Femur (tissue), 1 donor: ENCODE measurements around the gene RTF2.
"Not testable (repeated sequence)": the region's sequence is repeated elsewhere in the genome, so short reads cannot be mapped to it uniquely, and the experiment has no call there.

Source experiments
- DNase-seq: peaks from one replicate; pipeline ENCODE4 v3.0.0-alpha.2; 2017

RTF2 gene

DNA sequence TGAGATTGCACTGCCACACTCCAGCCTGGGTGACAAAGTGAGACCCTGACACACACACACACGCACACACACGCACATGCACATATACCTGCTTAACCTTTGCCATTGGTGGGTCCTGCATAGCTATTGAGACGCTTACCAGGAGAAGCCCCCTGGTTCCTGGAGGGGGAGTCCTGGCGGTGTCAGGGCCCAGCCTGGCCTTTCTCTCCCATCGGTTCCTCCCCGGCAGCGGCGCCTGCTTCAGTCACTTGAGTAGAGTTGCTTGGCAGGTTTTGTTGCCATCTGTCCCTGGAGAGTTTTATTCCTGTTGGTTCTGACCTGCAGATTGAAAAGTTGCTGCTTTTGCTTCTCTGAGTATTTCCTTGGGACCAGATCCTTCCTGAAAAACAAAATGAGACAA is 35.5 kb downstream of the RTF2 start:
- DNase-seq, result no peak

DNA sequence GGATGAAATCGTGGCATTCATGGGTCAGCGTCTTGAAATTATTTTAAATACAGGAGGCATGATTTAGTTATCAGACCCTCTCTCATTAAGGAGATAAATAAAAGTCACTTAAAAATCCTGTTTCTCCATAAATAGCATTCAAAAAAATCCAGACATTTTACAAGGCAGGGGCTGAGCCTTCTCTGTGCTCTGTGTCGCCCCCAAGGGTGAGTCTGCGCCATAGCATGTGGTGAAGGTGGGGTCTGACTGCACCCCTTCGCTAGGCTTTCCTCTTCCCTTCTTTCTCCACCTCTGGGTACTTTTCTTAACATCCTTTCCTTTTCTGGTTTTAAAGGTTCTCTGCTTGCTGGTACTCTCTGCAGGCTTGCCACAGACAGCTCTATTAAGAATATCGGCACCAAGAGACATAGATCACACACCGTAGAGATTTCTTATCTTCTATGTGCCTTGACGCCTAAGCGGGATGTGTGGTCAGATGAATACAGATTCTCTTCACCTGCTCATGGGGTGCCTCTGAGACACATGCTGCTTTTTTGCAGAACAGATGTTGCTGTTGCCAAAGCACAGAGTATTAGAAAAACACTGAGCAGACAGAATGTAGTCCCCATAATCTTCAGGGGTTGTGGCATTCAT is 36.1 kb downstream of the RTF2 start:
- DNase-seq, result no peak

DNA sequence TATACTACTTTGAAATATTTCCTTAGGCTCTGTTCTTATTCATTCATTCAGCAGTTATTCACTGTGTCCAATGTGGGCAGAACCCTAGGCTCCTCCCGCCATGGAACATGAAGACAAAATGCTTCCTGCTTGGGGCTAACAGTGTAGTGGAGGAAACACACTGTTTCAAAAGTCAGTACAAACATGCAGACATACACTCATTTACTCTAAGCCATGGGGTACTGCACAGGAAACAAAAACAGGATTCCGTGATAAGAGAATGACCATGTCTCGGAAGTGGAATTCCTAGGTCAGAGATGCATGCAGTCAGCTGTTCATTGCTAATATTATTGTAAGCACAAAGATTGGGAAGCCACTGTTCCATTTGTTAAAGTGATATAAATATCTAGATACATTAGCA is 37.7 kb downstream of the RTF2 start:
- no peak for DNase-seq

DNA sequence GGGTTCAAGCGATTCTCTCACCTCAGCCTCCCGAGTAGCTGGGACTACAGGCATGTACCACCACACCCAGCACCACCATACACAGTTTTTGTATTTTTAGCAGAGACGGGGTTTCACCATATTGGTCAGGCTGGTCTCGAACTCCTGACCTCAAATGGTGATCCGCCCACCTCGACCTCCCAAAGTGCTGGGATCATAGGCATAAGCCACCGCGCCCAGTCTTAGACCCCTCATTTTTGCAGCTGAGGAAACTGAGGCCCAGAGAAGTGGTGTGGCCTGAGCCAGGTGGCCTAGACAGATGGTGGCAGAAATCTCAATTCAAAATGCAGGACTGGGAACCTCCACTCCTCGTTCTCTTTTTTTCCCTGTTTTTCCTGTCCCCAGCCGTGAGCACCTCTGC is 43.5 kb downstream of the RTF2 start:
- DNase-seq, result no peak

DNA sequence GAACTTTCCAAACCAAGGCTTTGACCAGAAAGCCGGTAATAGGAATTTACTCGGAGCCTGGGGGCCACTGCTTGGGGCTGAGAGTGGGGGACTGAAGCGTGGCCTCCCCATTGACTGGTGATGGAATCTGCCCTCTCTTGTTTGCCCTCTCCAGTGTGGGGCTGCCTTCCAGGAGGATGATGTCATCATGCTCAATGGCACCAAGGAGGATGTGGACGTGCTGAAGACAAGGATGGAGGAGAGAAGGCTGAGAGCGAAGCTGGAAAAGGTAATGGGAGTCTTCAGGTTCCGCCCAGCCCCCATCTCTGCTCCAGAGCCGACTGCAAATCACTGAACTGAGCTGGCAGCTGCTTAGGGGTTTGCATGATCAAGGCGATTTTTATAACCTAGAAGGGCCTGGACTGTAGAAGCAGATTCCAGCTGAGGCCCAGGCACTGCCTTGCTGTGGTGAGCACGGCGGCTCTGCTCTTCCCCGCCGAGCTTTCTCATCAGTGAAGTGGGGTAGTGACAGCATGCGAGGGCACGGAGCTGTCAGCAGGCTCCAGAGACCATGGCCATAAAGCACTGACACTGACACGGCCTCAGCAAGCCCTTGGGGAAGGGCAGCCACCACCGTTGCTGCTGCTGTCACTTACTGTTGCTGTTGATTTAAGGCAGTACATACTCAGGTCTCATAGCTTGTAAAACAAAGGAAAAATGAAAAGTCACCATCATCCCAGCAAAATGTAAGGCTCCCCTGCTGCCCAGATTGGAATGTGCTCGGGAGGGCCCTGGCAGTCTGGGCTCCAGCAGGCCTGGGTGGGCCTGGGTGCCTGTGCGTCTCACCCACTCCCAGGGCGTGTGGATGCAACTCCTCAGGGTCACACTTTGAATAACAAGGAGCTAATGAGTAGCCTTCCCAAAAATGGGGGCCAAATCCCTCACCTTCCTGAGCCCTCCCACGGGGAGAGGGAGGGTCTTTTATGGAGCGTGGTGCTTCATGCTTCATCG is 45.0 kb downstream of the RTF2 start:
- DNase-seq, result no peak

DNA sequence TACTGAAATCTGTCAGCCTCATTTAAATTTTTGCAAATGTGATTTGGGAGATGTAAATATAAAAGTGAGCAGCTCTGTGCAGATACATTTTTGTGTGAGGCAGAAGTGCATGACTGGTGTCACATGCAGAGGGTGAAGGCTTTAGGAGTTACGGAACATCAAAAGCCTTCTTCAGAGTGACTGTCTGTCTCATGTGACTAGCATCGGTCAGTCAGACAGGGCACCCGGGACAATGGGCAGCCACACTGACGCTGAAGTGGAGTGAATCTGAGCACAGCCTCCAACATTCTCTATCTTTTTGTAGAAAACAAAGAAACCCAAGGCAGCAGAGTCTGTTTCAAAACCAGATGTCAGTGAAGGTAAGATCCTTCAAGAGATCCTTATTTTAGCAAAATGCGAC is 48.2 kb downstream of the RTF2 start:
- DNase-seq, result no peak

DNA sequence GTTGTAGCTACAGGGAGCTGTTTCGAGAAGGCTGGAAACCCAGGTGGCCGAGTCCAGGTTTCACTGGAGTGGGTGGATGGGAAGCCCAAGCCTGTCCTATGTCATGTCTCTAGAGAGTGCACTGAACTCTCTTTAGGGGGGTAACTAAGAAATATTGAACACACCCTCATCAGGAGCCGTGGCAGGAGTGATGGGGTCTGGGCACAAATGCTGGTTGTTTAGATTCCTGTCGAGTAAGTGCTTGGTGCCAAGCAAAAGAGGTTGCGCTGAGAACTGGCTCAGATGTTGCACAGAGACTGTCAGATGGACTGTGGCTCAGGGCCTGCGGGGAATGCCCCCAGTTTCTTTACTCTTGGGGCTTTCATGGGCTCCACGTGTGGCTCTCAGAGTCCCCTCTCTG is 48.8 kb downstream of the RTF2 start:
- DNase-seq, result no peak

DNA sequence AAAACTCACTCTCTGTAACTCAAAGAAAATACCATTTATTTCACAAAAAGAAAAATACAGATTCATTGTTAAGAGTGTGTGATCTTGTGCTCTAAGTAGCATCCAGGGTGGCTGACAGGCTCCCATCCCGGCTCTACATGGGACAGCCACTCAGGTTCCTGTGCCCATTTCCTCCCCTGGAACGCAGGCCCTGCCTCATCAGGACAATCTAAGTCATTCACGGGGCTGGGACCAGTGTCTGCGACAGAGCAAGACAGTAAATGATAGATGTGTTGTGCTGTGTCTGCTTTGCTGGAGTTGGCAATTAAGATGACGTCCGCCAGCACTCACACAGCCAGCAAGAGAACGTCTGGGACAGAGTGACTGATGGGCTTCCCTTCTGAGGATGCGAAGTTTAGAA is 49.2 kb downstream of the RTF2 start:
- no peak for DNase-seq

DNA sequence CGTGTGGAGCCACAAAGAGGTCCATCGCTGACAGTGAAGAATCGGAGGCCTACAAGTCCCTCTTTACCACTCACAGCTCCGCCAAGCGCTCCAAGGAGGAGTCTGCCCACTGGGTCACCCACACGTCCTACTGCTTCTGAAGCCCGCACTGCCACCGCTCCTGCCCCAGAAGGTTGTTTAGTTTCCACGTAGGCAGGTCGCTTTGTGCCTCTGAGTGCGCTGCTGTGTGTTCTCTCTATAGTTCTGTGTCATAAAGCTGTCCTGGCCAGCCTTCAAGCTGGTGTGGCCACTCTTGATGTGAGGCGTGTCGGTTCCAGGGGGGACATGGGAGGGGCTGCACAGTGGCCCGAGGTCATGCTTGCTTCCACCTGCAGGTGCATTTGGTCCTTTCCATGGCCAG is 49.7 kb downstream of the RTF2 start:
- DNase-seq, result no peak

DNA sequence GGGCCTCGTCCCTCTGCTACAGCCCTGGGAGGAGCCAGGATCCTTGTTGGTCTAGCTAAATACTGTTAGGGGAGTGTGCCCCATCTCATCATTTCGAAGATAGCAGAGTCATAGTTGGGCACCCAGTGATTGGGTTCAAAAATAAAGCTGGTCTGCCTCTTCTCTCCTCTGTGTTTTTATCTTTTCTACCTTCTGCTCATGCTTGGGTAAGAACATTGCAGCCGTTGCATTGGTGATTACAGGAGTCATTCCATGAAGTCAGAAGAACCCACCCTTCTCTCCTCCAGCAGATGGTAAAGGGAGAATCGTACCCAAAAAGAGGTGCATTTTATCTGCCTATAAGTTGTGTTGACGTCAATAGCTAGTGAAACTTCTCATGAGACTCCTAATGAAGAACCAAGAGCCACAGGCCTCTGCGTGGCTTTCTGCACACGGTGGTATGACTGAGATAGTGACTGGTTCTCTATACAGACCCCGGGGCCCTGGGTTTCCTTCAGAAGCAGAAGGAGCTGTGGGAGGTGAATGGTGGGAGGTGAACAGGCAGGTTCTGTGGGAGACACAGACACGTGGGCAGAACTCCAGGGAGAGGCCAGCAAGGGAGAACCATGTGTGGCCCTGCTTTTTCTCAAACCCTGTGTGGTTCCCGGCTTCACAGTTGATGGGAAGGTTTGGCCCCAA is 50.4 kb downstream of the RTF2 start:
- DNase-seq, result no peak

DNA sequence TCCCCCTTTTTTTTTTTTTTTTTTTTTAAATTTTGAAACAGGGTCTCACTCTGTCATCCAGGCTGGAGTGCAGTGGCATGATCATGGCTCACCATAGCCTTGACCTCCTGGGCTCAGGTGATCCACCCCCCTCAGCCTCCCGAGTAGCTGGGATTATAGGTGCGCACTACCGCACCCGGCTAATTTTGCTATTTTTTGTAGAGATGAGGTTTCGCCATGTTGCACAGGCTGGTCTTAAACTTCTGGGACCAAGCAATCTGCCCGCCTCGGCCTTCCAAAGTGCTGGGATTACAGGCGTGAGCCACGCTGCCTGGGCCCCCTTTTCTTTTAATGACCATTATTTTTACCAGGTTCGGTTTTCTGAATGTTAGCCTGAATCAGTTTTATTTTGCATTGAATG is 51.1 kb downstream of the RTF2 start:
- DNase-seq, result no peak

DNA sequence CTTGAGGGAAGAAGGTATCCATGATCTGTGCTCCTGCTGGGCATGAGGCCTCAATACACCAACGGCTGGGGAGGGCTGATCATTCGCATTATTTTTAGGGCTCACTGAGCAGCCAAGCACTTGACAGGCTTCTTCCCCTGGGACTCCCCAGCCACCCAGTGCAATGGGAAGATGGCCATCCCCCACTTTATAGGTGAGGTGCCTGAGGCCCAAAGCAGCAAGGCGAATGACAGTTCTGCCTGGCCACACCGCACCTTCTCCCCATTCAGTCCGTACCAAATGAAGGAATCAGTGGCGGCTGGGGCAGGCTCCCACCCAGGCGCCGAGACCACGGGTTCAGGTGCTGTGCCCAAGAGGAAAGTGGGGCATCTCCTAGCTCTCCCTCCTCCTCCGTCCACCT is 51.8 kb downstream of the RTF2 start:
- DNase-seq, result no peak

DNA sequence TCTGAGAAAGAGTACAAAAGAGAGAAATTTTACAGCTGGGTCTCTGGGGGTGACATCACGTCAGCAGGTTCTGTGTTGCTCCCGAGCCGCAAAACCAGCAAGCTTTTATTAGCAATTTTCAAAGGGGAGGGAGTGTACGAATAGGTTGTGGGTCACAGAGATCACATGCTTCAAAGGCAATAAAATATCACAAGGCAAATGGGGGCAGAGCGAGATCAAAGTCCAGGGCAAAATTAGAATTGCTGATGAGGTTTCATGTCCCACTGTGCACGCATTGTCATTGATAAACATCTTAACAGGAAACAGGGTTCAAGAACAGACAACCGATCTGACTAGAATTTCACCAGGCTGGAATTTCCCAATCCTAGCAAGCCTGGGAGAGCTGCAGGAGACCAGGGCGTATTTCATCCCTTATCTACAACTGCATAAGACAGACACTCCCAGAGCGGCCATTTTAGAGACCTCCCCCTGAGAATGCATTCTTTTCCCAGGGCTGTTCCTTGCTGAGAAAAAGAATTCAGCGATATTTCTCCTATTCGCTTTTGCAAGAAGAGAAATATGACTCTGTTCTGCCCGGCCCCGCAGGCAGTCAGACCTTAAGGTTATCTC is 52.4 kb downstream of the RTF2 start:
- not testable (repeated sequence) for DNase-seq

DNA sequence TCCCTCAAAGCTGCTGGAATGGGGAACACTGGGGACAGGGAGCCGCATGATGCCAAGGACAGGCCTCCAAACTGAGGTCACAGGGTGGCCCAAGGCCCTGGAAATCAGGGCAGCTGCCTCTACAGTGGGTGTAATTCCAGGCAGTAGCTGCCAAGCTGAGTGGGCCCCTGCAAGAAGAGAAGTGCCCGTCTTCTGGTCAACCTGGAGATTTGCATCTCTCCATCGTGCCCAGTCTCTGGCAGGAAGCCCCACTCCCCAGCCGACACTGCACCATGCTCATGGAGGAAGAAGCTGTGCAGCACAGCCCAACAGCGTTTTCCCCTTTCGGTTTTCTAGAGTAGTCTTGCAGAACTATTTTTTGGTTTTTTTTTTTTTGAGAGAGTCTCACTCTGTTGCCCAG is 53.9 kb downstream of the RTF2 start:
- DNase-seq, result no peak

DNA sequence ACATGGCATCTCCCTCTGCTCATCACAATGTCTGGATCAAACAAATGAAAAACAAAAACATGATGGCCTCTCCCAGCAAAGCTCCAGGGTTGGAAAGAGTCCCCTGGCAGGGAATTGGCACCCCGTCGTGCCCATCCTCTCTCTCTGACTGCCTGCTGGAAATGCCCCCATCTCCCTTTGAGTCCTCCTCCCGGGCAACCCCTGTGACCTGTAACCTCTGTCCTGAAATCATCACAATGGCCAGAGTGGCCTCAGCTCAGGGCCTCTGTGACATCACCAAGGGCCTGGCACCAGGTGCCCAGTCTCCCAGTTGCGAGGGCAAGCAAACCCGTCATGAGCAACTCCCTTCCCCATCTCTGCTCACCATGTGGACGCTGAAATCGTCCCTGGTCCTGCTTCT is 56.0 kb downstream of the RTF2 start, which contains the start of gene FAM209A:
Gene FAM209A, plus strand, starts transcription at position 301 of the 400 bp plus-strand sequence. Its CDS starts 65 bp downstream, at position 366.
- DNase-seq, result not testable (repeated sequence)

DNA sequence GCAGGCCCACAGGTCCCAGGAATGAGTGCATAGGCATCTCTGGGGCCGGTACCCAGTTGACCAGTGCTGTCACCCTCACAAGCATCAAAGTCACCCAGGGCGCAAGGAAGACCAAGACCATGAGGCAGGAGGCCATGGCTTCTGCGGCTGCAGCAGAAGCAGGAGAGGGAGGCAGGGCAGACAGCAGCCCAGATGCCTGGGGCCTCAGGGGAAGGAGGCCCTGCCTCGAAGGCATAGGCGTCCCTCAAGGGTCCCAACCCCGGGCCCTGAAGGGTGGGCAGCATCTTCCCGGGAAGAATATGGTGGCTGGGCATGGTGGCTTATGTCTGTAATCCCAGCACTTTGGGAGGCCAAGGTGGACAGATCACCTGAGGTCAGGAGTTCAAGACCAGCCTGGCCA is 59.1 kb downstream of the RTF2 start:
- no peak for DNase-seq

DNA sequence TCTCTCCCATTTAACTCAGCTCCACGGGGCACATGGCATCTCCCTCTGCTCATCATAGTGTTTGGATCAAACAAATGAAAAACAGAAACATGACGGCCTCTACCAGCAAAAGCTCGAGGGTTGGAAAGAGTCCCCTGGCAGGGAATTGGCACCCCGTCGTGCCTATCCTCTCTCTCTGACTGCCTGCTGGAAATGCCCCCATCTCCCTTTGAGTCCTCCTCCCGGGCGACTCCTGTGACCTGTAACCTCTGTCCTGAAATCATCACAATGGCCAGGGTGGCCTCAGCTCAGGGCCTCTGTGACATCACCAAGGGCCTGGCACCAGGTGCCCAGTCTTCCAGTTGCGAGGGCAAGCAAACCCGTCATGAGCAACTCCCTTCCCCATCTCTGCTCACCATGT is 64.5 kb downstream of the RTF2 start, which contains the start of gene FAM209B:
Gene FAM209B, plus strand, starts transcription at position 301 of the 400 bp plus-strand sequence. Its CDS starts 96 bp downstream, at position 397.
- not testable (repeated sequence) for DNase-seq

DNA sequence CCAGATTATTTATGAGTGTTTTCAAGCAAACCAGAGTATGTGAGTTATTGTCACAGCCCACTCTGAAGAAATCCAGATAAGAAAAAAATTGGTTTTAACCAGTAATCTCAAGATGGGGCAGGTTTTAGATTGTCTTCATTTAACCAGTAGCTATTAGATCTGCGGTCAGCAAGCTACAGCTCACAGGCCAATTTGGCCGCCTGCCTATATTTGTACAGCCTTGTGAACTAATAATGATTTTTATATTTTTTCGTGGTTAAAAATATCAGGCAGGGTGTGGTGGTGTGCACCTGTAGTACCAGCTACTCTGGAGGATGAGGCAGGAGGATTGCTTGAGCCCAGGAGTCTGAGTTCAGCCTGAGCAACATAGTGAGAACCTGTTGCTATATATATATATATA is 69.6 kb downstream of the RTF2 start:
- DNase-seq, result no peak

DNA sequence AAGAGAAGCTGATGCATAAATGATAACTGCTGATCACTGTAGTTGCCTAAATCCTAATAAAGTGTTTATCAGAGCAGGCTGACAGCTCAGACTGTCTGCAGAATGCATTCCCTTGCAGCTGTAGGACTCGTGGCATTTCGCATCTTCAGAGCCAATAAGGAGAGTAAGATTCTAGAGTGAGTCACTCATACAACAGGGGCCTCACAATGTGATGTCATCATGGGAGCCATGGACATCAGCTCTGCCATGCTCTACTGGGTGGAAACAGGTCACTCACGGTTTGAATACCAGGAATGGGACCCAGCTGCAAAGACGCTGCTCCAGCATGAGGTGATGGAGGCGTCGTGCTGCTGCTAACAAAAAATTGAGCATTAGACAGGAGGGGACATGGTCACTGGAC is 72.0 kb downstream of the RTF2 start:
- no peak for DNase-seq

DNA sequence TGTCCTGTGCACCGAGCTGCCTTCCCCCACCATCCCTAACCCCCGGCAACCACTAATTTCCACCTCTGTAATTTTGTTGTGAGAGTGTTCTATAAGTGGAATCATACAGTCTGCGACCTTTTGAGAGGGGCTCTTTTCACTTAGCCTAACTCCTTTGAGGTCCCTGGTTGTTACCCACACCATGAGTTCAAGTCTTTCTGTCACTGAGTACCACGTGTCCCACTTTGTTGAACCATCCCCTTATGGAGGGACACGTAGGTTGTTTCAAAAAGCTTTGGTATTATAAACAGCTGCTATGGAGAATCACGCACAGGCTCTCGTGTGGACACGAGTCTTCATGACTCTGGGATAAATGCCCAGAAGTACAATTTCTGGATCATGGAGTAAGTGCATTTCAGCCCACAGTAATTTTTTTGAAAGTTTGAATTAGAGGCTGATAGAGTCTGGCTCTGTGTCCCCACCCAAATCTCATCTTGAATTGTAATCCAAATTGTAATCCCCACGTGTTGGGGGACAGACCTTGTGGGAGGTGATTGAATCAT is 74.1 kb downstream of the RTF2 start:
- DNase-seq, result no peak

DNA sequence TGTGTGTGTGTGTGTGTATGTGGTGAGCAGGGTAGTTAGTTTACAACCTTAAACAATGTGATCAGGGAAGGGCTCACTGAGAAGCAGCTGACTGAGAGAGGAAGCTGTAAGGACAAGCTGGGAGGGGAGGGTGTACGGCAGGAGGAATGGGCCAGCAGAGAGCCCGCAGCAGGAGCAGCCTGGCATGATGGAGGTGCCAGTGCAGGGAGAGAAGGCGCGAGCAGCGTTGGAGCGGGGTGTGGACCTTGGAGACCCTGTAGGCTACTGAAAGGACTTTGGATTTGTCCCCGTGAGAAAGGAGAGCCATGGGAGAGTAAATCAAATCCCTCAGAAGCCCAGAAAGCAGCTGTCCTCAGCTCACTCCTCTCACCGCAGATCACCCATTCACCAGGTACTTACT is 83.1 kb downstream of the RTF2 start:
- DNase-seq, result no peak

DNA sequence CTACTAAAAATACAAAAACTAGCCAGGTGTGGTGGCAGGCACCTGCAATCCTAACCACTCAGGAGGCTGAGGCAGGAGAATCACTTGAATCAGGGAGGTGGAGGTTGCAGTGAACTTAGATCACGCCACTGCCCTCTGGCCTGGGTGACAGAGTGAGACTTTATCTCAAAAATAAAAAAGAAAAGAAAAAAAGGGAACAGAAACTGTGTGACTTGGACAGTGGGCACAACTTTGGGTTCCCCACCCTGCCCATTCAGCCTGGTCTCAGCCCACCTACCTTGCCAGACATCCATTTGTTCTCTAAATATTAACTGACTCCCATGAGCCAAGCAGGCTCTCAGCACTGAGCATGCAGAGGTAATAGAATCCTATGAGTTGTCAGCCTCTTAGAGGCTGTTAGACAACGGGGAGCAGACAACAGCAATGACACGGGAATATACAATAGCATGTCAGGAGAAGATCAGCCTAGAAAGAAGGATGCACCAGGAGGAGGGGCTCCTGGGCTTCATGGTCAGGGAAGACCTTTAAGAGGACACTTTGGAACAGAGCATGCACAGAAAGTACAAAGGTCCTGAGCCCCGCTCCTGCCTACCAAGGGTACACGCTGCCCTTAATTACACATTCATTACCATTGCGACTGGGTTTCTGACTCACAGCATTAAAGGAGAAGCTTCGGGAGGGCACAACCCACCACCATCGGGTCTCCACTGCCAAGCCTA is 84.6 kb downstream of the RTF2 start:
- DNase-seq, result no peak
